Endothelial cell (in vitro differentiated cells): ENCODE results near the gene APBB2. TPM values are rescaled to one million over a fixed set of nuclear protein-coding genes. Genes with fewer than 3 reads are reported as not detected.

ENCODE experiments used
- DNase-seq: peaks from one replicate; pipeline ENCODE4 v3.0.0; 2021; ENCODE audit warnings: low spot score
- H3K27ac Mint-ChIP-seq: one replicate; pipeline ENCODE4 v1.8.0; 2021; ENCODE audit warnings: mixed read lengths, inconsistent platforms; ENCODE audit not compliant: unreplicated experiment
- H3K27me3 Mint-ChIP-seq: one replicate; pipeline ENCODE4 v1.8.0; 2021; ENCODE audit warnings: mild to moderate bottlenecking, moderate library complexity, mixed read lengths, inconsistent platforms; ENCODE audit not compliant: unreplicated experiment
- H3K36me3 Mint-ChIP-seq: one replicate; pipeline ENCODE4 v1.8.0; 2021; ENCODE audit warnings: mild to moderate bottlenecking, low read depth, mixed read lengths, inconsistent platforms; ENCODE audit not compliant: unreplicated experiment
- H3K4me1 Mint-ChIP-seq: one replicate; pipeline ENCODE4 v1.8.0; 2021; ENCODE audit warnings: mild to moderate bottlenecking, mixed read lengths, inconsistent platforms; ENCODE audit not compliant: unreplicated experiment
- H3K4me3 Mint-ChIP-seq: one replicate; pipeline ENCODE4 v1.8.0; 2021; ENCODE audit warnings: mild to moderate bottlenecking, mixed read lengths, inconsistent platforms; ENCODE audit not compliant: unreplicated experiment
- H3K9me3 Mint-ChIP-seq: one replicate; pipeline ENCODE4 v1.8.0; 2021; ENCODE audit warnings: mixed read lengths, inconsistent platforms; ENCODE audit not compliant: unreplicated experiment
- total RNA-seq: library from RNA; stranded (reverse); fragmentation: NEBNext Ultra II Directional; extraction: Animal tissue kit (Norgen Biotek cat#: 25700); gene quantifications from one replicate; pipeline ENCODE4 v1.2.1, GENCODE V29; 2021; ENCODE audit not compliant: unreplicated experiment
- TF ChIP-seq, protein P1 (sequence below): fragments of 200-600 bp; sonication (generic); IDR thresholded peaks from one replicate; pipeline ENCODE4 v1.5.0; 2021; ENCODE audit warnings: antibody characterized with exemption; ENCODE audit not compliant: unreplicated experiment

APBB2 gene
- total RNA-seq, 1 donor from 2014 or later: 103 TPM

DNA sequence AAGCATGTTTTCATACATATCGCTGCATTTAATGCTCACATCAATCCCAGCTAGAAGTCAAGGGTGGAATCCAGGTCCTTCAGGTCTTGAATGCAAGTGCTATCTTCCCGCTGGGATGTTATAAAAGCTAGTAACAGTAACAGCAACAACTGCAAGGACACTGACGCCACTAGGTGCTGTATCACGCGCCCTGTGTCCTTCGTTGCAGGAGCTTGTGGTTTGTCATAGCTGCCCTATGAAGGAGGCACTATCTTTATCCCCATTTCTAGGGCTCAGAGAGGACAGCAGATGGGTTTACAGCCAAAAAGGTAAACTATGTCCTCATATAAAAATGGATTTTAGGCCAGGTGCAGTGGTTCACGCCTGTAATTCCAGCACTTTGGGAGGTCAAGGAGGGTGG, 261.7 kb downstream of the APBB2 start:
- TF ChIP-seq, protein P1, sequence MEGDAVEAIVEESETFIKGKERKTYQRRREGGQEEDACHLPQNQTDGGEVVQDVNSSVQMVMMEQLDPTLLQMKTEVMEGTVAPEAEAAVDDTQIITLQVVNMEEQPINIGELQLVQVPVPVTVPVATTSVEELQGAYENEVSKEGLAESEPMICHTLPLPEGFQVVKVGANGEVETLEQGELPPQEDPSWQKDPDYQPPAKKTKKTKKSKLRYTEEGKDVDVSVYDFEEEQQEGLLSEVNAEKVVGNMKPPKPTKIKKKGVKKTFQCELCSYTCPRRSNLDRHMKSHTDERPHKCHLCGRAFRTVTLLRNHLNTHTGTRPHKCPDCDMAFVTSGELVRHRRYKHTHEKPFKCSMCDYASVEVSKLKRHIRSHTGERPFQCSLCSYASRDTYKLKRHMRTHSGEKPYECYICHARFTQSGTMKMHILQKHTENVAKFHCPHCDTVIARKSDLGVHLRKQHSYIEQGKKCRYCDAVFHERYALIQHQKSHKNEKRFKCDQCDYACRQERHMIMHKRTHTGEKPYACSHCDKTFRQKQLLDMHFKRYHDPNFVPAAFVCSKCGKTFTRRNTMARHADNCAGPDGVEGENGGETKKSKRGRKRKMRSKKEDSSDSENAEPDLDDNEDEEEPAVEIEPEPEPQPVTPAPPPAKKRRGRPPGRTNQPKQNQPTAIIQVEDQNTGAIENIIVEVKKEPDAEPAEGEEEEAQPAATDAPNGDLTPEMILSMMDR: no peak
- no peaks in the 10 kb centered on the region for H3K9me3 Mint-ChIP-seq
- DNase-seq: no peak
- no peak overlapping the region for H3K27ac Mint-ChIP-seq
- H3K4me3 Mint-ChIP-seq: no peak overlapping the region
- peaks cover 2% of the 10 kb centered on the region for H3K27me3 Mint-ChIP-seq
- H3K4me1 Mint-ChIP-seq: peaks cover 27% of the 10 kb centered on the region
- H3K36me3 Mint-ChIP-seq: peaks cover 3% of the 10 kb centered on the region

DNA sequence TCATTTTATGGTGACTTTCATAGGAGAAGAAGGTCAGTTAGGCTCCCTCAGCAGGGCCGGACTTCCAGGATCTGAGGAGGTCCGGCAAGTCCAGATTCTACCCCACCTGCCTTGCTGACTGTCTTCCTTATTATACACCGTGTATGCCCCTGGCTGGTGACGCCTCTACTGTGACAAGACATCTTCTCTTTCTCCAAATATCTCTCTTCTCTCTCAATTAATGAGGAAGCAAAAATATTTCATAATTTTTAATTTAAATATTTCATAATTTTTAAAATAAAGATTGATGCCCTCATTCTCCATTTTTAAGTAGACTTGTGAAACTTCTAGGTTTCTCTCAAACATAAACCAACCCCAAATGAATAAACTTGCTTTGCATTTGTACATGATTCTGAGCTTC, 262.1 kb downstream of the APBB2 start:
- peaks cover 3% of the 10 kb centered on the region for H3K36me3 Mint-ChIP-seq
- no peak for DNase-seq
- TF ChIP-seq, protein P1: no peak
- no peaks in the 10 kb centered on the region for H3K9me3 Mint-ChIP-seq
- H3K27me3 Mint-ChIP-seq: peaks cover 2% of the 10 kb centered on the region
- H3K4me3 Mint-ChIP-seq: no peak overlapping the region
- no peak overlapping the region for H3K27ac Mint-ChIP-seq
- peaks cover 27% of the 10 kb centered on the region for H3K4me1 Mint-ChIP-seq

DNA sequence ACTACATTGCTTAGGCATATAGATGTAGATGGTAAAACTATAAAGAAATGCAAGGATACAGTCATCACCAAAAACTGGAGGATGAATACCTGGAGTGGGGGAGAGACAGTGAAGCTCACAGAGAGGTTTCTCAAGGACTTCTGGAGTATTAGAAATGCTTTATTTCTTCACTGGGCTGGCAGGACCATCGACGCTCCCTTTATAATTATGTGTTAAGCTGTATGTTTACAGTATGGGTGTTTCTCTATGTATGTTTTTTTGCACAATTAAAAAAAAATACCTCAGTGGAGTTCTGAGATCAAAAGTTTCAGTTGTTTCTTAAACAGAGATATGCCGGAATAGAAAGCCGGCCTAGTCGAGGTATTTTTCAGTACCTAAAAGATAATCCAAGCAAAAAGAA, 263.3 kb downstream of the APBB2 start:
- no peaks in the 10 kb centered on the region for H3K9me3 Mint-ChIP-seq
- TF ChIP-seq, protein P1: no peak
- peaks cover 3% of the 10 kb centered on the region for H3K36me3 Mint-ChIP-seq
- peaks cover 28% of the 10 kb centered on the region for H3K4me1 Mint-ChIP-seq
- H3K27me3 Mint-ChIP-seq: peaks cover under 1% of the 10 kb centered on the region
- no peak overlapping the region for H3K4me3 Mint-ChIP-seq
- no peak for DNase-seq
- H3K27ac Mint-ChIP-seq: no peak overlapping the region

DNA sequence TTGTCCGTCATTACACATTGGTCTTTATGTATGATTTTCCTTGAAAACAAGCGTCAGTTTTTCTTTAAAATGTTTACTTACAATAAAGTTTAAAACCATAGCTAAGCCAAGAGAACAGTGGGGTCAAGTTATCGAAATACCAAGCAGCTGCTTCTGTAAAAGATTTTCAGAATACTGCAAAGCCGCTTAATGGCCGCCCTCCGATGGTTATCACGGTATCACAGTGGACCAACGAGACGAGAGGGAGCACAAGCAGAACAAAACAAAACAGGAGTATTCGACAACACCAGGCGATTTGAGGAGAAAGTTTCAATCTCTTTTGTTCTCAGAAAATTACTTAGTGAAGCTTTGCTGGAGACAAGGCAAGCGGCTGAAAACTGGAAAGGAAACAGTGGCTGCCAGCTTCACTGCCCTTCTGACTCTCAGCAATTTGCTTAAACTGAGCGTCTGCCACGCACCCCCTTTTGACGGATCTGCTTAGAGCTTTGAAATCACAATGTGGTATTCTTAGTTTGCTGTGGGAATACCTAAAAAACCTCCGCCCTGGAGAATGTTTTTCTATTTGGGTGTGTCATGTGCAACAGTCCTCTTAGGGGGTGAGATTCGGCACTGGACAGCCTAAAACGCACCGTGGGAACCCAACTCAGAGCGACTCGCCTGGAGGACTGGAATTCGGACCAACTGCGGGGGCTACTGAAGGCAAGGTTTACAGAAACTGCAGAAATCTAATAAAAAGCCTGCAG, 264.8 kb downstream of the APBB2 start:
- no peak for DNase-seq
- H3K27me3 Mint-ChIP-seq: no peaks in the 10 kb centered on the region
- no peak overlapping the region for H3K27ac Mint-ChIP-seq
- peaks cover 10% of the 10 kb centered on the region for H3K36me3 Mint-ChIP-seq
- TF ChIP-seq, protein P1: no peak
- no peaks in the 10 kb centered on the region for H3K9me3 Mint-ChIP-seq
- no peak overlapping the region for H3K4me3 Mint-ChIP-seq
- peaks cover 23% of the 10 kb centered on the region for H3K4me1 Mint-ChIP-seq

DNA sequence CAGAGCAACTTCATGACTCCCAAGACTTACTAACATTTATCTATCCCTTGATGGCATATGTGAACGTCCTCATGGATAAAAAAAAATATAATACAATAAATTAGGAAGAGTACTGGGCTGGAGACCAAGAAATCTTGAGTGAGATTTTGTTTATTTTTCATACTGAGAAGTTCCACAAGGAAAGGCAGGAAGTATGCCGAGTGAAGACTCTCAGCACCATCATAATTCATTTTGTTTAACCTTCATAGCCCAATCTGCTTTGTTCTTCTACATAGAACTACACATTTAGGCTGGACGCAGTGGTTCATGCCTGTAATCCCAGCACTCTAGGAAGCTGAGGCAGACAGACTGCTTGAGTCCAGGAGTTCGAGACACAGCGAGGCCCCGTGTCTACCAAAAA, 266.3 kb downstream of the APBB2 start:
- Mint-ChIP-seq H3K27me3 (no peaks in the 10 kb centered on the region), H3K27ac (no peak overlapping the region), H3K36me3 (peaks cover 20% of the 10 kb centered on the region), H3K9me3 (no peaks in the 10 kb centered on the region), H3K4me1 (peaks cover 21% of the 10 kb centered on the region), H3K4me3 (no peak overlapping the region)
- no peak for DNase-seq
- TF ChIP-seq, protein P1: no peak
